ENCODE data around the gene FAM174B. TPM values are rescaled to one million over a fixed set of nuclear protein-coding genes. Genes with fewer than 3 reads are reported as not detected.

The FAM174B gene
- total and polyA plus RNA-seq, 12 donors, result 3.7 to 16.4 (median 9.9) TPM

GRCh38 chr15:92667287-92667904 is 11.8 kb upstream of the FAM174B start:
- Histone ChIP-seq H3K9me3 (replicated peaks in 1 of 3) (no peaks in the 10 kb centered on the region), H3K36me3 (replicated peaks in 1 of 2) (no peaks in the 10 kb centered on the region), H3K27ac (peak overlapping the region in 2 of 5 donors; percentile 42 to 44), H3K27me3 (no peaks in the 10 kb centered on the region), H3K4me3 (no peak overlapping the region), H3K4me1 (replicated peaks in 1 of 2) (peaks cover 0 to 13% of the 10 kb centered on the region in 2 donors)
- intact Hi-C loops (cut with DNase I), result no loop called here
- whole genome bisulfite sequencing, 4 donors, result 60 to 71% (median 67%) methylated on average over 13 of the region's 13 CpGs
- no peak for DNase-seq
- TF ChIP-seq CTCF (IDR thresholded peaks at IDR 0.05), result no peak
- TF ChIP-seq POLR2A (IDR thresholded peaks at IDR 0.05), result no peak

- TF ChIP-seq POLR2A (IDR thresholded peaks at IDR 0.05), result no peak
- no peak for TF ChIP-seq CTCF (IDR thresholded peaks at IDR 0.05)
- H3K9me3 ChIP-seq (replicated peaks in 1 of 3), result no peaks in the 10 kb centered on the region
- peaks cover 0 to 13% of the 10 kb centered on the region in 2 donors for H3K4me1 ChIP-seq (replicated peaks in 1 of 2)
- no peaks in the 10 kb centered on the region for H3K36me3 ChIP-seq (replicated peaks in 1 of 2)
- no peaks in the 10 kb centered on the region for H3K27me3 ChIP-seq
- intact Hi-C loops (cut with DNase I), result no loop called here
- no peak overlapping the region for H3K4me3 ChIP-seq
- DNase-seq, result peak in 5 of 7 donors; percentile 6 to 81 (median 19)
- WGBS, 4 donors, result 55 to 71% (median 64%) methylated on average over 9 to 10 of the region's 10 CpGs
- H3K27ac ChIP-seq, result peak overlapping the region in 2 of 5 donors; percentile 42 to 44
Observed at GRCh38 chr15:92666780-92667179, 11.2 kb upstream of the FAM174B start.

GRCh38 chr15:92665100-92665555 is 9.6 kb upstream of the FAM174B start:
- intact Hi-C loops (cut with DNase I), result no loop called here
- WGBS, 4 donors, result 19 to 35% (median 31%) methylated on average over 10 of the region's 10 CpGs
- no peak for DNase-seq
- Histone ChIP-seq H3K27ac (peak overlapping the region in 1 of 5 donors; percentile 9), H3K4me1 (replicated peaks in 1 of 2) (peaks cover 0 to 13% of the 10 kb centered on the region in 2 donors), H3K27me3 (no peaks in the 10 kb centered on the region), H3K36me3 (replicated peaks in 1 of 2) (no peaks in the 10 kb centered on the region), H3K4me3 (no peak overlapping the region), H3K9me3 (replicated peaks in 1 of 3) (no peaks in the 10 kb centered on the region)
- TF ChIP-seq POLR2A (IDR thresholded peaks at IDR 0.05), result no peak
- no peak for TF ChIP-seq CTCF (IDR thresholded peaks at IDR 0.05)

GRCh38 chr15:92664178-92664900 is 8.8 kb upstream of the FAM174B start:
- Histone ChIP-seq H3K4me3 (no peak overlapping the region), H3K27ac (no peak overlapping the region), H3K4me1 (replicated peaks in 1 of 2) (peaks cover 0 to 13% of the 10 kb centered on the region in 2 donors), H3K9me3 (replicated peaks in 1 of 3) (no peaks in the 10 kb centered on the region), H3K36me3 (replicated peaks in 1 of 2) (no peaks in the 10 kb centered on the region), H3K27me3 (no peaks in the 10 kb centered on the region)
- 81 to 86% (median 83%) methylated on average over 12 of the region's 12 CpGs for WGBS, 4 donors
- intact Hi-C loops (cut with DNase I), result no loop called here
- TF ChIP-seq POLR2A (IDR thresholded peaks at IDR 0.05) (no peak), CTCF (IDR thresholded peaks at IDR 0.05) (no peak)
- no peak for DNase-seq

Data from adrenal gland (tissue), 12 donors.